Stimulated activated CD4-positive, alpha-beta T cell treated with anti-CD3 and anti-CD28 coated beads, TNF-alpha, amount 100 ng/mL, for 1 hour (primary cell): ENCODE measurements around the gene ACTN3.
"Not testable (repeated sequence)": the region's sequence is repeated elsewhere in the genome, so short reads cannot be mapped to it uniquely, and the experiment has no call there.

Experiments used
- DNase-seq, 3 donors: peaks; one replicate each; pipeline ENCODE4 v3.0.0-alpha.2; 2020; ENCODE audit warnings: low read depth in 3 of 3, low spot score in 1 of 3

Gene ACTN3

GRCh38 chr11:66564538-66564937, 17.8 kb downstream of the ACTN3 start:
- DNase-seq: no peak

GRCh38 chr11:66564984-66565383, 18.3 kb downstream of the ACTN3 start:
- no peak for DNase-seq

- DNase-seq: no peak
Measured at GRCh38 chr11:66566221-66566620, 19.5 kb downstream of the ACTN3 start.

GRCh38 chr11:66567787-66568123, 21.1 kb downstream of the ACTN3 start:
- no peak for DNase-seq

GRCh38 chr11:66568124-66568916, 21.6 kb downstream of the ACTN3 start, which contains the start of gene CTSF:
TSS of gene CTSF (minus strand) at chr11:66568606. CDS start at chr11:66568486, 120 bp downstream.
- peak in 2 of 3 donors; percentile 45 to 61 for DNase-seq

GRCh38 chr11:66569076-66569475, 22.4 kb downstream of the ACTN3 start:
- DNase-seq: no peak

GRCh38 chr11:66570079-66570849, 23.6 kb downstream of the ACTN3 start:
- no peak for DNase-seq

- no peak for DNase-seq
Measured at GRCh38 chr11:66570850-66571180, 24.1 kb downstream of the ACTN3 start.

GRCh38 chr11:66579017-66579606, 32.4 kb downstream of the ACTN3 start:
- peak; percentile 45 to 70 (median 58) for DNase-seq

- no peak for DNase-seq
Measured at GRCh38 chr11:66580803-66581202, 34.1 kb downstream of the ACTN3 start.

- no peak for DNase-seq
Measured at GRCh38 chr11:66581261-66581660, 34.6 kb downstream of the ACTN3 start.

- DNase-seq: not testable (repeated sequence)
Measured at GRCh38 chr11:66582565-66583147, 36.0 kb downstream of the ACTN3 start.

- DNase-seq: not testable (repeated sequence)
Measured at GRCh38 chr11:66585447-66585846, 38.7 kb downstream of the ACTN3 start.

- DNase-seq: no peak
Measured at GRCh38 chr11:66586136-66586535, 39.4 kb downstream of the ACTN3 start.

GRCh38 chr11:66589315-66589714, 42.6 kb downstream of the ACTN3 start:
- DNase-seq: not testable (repeated sequence)

- no peak for DNase-seq
Measured at GRCh38 chr11:66589996-66590675, 43.4 kb downstream of the ACTN3 start.

GRCh38 chr11:66591175-66591574, 44.5 kb downstream of the ACTN3 start:
- no peak for DNase-seq

- DNase-seq: peak; percentile 96 to 98 (median 97)
Measured at GRCh38 chr11:66592457-66593302, 46.0 kb downstream of the ACTN3 start, which contains the start of the genes CCDC87 and CCS. TSS of gene CCDC87 (minus strand) at chr11:66593063. CDS start at chr11:66593015, 48 bp downstream. TSS of gene CCS (plus strand) at chr11:66593185. CDS start at chr11:66593262, 77 bp downstream.

- DNase-seq: no peak
Measured at GRCh38 chr11:66593303-66593635, 46.6 kb downstream of the ACTN3 start.

GRCh38 chr11:66593650-66594049, 46.9 kb downstream of the ACTN3 start:
- no peak for DNase-seq
